Suppressor macrophage treated with lipopolysaccharide for 4 hours (primary cell): ENCODE data around the gene INPP5A.
"Not testable (repeated sequence)": the region's sequence is repeated elsewhere in the genome, so short reads cannot be mapped to it uniquely, and the experiment has no call there.

ENCODE experiments used
- DNase-seq: peaks from one replicate; pipeline ENCODE4 v3.0.0-alpha.2; 2020

The INPP5A gene

GRCh38 chr10:132752378-132752777 lies 214.8 kb downstream of the INPP5A start:
- DNase-seq = no peak

DNA sequence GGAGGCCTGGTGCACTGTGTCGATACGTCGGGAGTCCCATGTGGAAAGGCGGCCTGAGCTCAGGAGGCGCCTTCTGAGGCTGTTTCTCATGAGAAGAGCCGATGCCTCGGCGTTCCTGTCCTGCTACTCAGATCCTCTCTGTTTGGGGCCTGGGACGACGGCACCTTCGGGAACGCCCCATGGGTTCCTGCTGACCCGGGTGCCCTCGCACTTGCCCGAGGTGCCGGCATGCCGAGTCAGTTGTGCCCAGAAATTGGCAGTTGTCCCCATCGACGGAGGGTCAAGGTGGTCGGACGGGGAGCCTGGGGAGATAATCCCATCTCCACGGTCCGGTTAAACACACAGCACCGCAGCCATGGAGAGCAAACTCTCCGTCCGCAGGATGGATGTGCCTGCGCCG lies 215.4 kb downstream of the INPP5A start:
- no peak for DNase-seq

- no peak for DNase-seq
Measured at GRCh38 chr10:132753596-132753995, 216.0 kb downstream of the INPP5A start.

GRCh38 chr10:132754071-132754470 lies 216.5 kb downstream of the INPP5A start:
- no peak for DNase-seq

GRCh38 chr10:132755166-132755711 lies 217.7 kb downstream of the INPP5A start:
- DNase-seq = no peak

- DNase-seq = no peak
Measured at GRCh38 chr10:132756591-132756990, 219.0 kb downstream of the INPP5A start.

DNA sequence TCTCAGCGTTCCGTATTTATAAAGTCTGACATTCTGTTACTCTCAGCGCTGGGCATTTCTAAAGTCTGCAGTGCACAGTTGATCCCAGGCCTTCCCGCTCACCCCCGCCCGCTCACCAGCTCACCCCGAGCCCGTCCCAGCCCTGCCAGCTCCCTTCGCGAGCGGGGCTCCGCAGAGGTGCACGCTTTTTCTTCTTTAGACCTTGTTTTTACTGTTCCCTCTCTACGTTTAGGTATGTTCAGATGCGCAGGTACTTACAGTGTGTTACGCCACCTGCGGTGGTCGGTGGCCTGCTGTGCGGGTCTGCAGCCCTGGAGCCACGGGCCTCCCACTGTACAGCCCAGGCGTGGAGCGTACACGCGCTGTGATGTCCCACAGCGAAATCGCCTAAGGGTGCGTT lies 219.6 kb downstream of the INPP5A start:
- DNase-seq = no peak

GRCh38 chr10:132758865-132759264 lies 221.3 kb downstream of the INPP5A start:
- no peak for DNase-seq

- DNase-seq = no peak
Measured at GRCh38 chr10:132761395-132762060, 223.9 kb downstream of the INPP5A start.

DNA sequence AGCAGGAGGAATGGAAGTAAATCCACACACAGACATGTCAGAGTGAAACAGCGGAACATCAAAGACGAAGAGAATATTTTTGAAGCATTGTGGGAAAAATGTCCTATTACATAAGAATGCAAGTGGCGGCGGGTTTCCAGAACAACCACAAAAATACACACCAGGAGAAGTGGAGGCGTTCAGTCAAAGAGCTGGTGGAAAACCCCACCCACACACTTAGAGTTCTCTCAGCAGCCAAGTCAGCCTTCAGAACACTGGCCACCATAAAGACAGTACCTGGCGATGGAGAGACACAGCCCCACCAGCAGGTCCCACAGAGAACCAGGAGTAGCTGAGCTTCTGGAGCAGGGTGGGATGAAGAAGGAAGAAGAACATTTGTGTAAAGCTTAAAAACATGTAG lies 224.7 kb downstream of the INPP5A start:
- peak; percentile 12 for DNase-seq

GRCh38 chr10:132763545-132763944 lies 226.0 kb downstream of the INPP5A start:
- DNase-seq = no peak

- no peak for DNase-seq
Measured at GRCh38 chr10:132764108-132764507, 226.5 kb downstream of the INPP5A start.

DNA sequence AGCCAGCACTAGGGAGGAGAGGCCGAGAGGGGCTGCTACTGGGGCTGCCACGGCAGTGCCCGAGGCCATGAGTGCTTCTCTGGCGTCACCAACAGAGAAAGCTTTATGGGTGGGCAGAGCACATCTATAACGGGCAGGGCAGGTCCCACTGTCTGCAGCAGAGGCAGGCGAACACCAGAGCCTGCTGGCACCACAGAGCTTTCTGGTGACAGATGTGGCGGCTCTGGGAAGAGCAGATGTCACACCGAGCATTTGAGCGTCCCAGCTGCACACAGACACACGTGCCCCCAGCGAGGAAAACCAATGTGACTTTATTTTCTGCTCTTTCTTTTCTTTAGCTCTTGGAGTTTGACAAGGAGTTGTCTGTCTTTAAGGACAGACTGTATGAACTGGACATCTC lies 227.8 kb downstream of the INPP5A start:
- no peak for DNase-seq

- DNase-seq = no peak
Measured at GRCh38 chr10:132766291-132766690, 228.7 kb downstream of the INPP5A start.

GRCh38 chr10:132768346-132769248 lies 231.0 kb downstream of the INPP5A start:
- no peak for DNase-seq

DNA sequence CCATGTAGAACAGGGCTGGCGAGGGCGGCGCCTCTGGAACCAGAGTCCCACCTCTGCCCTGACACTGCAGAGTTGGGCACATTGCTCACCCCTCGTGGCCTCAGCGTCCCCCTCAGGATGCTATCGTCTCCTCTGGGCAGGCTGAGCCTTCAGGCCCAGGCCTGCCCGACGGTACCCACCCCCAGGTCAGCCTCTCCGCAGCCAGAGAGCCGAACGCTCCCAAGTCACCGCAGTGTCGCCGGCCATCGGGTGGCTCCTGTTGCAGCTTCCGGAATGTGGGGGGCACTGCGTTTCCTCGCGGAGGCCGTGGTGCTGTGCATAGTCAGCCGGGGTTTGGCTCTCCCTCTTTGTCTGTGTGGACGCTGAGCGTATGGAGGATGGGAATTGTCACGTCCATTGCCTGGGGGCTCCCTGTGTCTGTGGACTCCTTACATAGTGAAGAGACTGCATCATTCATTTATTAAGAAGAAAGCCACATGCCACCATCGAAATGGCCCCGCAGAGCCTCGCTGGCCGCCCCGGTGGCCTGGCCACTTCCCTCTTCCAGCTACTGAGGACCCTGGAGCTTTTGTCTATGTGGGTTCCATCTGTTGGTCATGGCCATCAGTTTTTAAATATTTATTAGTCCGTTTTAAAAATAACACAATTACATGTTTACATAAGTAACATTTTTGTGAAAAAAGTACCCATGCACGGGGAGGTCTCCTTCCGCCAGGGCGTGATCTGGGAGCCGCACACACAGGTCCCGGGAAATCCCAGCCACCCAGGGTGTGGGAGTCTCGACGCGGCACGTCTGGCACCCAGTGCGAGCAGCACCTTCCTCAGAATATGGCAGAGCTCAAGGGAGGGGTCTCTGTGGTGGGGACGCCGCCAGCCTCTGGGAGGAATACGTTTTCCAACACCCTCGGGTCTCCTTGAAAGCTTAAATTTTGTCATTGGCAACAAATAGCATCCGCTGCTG lies 232.8 kb downstream of the INPP5A start:
- DNase-seq = no peak

- not testable (repeated sequence) for DNase-seq
Measured at GRCh38 chr10:132772816-132773215, 235.2 kb downstream of the INPP5A start.

GRCh38 chr10:132774181-132774901 lies 236.8 kb downstream of the INPP5A start:
- DNase-seq = no peak

- DNase-seq = no peak
Measured at GRCh38 chr10:132774902-132775863, 237.6 kb downstream of the INPP5A start.

GRCh38 chr10:132776186-132776585 lies 238.6 kb downstream of the INPP5A start:
- no peak for DNase-seq

DNA sequence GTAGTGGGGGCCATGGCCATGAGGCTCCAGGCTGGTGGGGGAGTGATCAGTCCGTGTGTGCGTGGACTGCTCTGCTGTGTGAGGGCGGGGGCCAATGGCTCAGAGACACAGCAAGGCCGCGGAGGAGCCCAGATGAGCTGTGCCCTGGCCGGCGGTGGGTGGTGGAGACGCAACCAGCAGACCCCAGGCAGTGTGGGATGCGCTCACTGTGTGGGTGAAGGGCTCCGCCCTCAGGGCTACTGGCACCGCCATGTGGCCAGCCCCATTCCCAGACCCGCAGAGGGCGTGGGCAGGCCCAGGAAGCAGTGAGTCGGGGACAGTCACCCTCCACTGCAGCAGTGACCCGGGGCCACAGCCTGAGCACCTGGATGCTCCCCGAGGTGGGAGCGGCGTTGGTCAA lies 239.2 kb downstream of the INPP5A start:
- no peak for DNase-seq
